ENCODE results near the gene REPIN1.
A peak's percentile ranks its signal among the peaks of the same experiment; 100 is the strongest.

REPIN1 gene

DNA sequence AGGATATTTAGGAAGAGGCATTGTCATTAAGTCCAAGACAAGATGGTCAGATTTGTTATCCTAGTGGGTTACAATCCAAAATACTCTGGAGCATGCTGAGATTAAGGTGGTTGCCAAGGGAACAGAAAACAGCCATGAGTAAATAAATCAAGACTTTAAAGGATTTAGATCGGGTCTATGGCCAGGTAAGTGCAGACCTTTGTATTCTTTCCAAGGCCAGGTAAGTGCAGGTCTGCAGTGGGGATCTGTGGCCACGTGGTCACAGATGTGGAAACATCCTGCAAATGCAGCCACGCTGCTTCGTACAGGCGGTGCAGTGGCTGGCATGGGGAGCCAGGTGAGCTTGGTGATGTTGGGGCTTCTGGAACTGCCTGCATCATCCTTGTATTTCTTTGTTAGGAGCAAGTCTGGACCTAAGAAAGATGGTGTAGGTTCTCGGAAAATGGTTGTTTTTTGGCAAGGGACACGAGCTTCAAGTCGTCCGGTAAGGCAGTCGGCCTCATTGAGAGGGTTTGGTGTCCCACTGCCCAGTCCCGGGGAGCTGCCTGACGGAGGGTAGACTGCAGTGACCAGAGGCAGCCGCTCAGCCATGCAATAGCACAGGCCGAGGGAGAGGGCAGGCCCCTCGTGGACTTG, 32.3 kb downstream of the REPIN1 start:
- no peak for TF ChIP-seq CTCF (IDR thresholded peaks at IDR 0.05; ENCODE audit: control insufficient read depth, insufficient read depth, low read depth, low read length, missing control alignments)
- H3K4me3 ChIP-seq (ENCODE audit: control insufficient read depth, low read depth, low read length), result no peak overlapping the region
- no peak for DNase-seq (ENCODE audit: low read depth)

DNA sequence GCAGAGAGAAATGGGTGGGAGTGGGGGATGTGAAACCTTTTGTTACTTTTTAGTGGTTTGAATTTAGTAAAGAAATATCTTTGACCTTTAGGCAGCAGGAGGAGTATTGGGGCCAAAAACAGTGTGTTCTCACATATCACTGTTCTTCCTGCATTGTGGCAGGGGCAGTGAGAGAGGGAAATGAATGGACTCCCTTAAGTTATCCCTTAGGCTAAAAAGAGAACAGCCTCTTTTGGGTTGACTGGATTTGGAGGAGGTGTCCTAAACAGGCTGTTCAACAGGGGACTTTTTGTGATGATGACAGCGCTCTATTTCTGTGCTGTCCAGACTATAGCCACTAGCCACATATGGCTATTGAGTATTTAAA, 32.8 kb downstream of the REPIN1 start:
- no peak for DNase-seq (ENCODE audit: low read depth)
- no peak overlapping the region for H3K4me3 ChIP-seq (ENCODE audit: control insufficient read depth, low read depth, low read length)
- no peak for TF ChIP-seq CTCF (IDR thresholded peaks at IDR 0.05; ENCODE audit: control insufficient read depth, insufficient read depth, low read depth, low read length, missing control alignments)

GRCh38 chr7:150401861-150402631, 33.4 kb downstream of the REPIN1 start:
- no peak for DNase-seq (ENCODE audit: low read depth)

DNA sequence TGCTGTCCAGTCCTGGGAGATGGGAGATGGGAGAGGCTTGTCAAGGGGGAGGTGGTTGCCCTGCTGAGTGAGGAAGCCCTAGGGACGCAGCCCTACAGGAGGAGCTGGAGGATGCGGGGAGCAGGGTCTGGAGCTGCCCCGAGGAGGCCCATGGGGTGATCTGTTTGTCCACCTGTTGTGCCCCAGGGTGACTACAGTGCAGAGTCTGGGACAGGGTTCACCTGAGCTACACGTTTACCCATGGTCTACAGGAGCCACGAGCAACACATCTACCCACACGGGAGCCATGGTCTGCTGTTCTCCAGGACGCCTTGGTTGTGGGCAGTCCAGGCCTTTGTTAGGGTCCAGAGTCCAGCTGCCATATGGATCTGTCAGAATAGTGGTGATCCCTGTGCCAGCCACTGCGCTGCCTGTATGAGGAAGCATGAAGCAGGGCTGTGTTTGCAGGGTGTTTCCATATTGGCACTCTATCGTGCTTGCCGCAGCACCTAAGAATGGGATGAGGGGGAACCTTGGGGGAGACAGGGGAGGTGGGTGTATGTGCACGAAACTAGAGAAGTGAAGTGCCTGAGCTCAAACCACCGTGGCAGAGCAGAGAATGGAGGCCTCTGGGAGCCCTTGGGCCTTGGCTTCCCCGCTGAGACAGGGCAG, 34.2 kb downstream of the REPIN1 start:
- H3K4me3 ChIP-seq (ENCODE audit: control insufficient read depth, low read depth, low read length), result no peak overlapping the region
- DNase-seq (ENCODE audit: low read depth), result no peak
- no peak for TF ChIP-seq CTCF (IDR thresholded peaks at IDR 0.05; ENCODE audit: control insufficient read depth, insufficient read depth, low read depth, low read length, missing control alignments)

More at GRCh38 chr7:150401861-150402631, 33.4 kb downstream of the REPIN1 start:
- no peak overlapping the region for H3K4me3 ChIP-seq (ENCODE audit: control insufficient read depth, low read depth, low read length)
- TF ChIP-seq CTCF (IDR thresholded peaks at IDR 0.05; ENCODE audit: control insufficient read depth, insufficient read depth, low read depth, low read length, missing control alignments), result no peak

DNA sequence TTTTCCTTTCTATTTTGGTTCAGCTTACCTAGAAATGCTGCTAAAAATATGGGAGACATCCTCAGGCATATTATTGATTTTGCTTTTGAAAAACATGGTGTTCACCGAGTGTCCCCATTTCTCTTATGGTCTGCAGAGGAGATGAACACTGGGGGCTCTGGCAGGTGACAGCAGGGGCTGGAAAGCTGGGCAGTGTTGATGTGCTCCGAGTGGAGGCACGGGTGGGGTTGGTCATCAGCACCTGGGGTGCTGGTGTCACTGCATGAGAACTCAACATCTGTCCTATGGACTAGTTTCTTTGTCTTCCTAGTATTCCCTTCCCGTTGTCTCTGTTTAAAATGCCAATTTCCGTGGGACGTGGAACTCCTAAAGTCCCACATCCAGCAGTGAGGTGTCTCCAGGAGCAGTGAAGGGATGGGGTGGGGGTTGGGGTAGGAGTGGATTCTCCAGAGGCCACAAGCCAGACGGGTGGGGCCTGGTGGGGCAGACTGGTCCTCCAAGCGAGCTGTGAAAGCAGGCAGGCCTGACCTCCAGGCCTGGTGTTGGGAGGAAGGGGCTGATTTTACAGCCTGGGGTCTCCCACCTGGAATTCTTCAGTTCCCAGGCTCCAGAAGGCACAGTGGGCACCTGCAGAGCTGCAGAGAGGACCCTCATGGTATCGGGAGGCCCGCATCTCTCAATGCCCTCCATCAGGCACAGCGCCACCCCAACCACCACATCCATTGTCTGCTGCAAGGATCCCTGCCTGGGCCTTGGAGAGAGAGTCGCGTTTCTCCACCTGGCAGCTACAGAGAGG, 35.0 kb downstream of the REPIN1 start:
- no peak overlapping the region for H3K4me3 ChIP-seq (ENCODE audit: control insufficient read depth, low read depth, low read length)
- no peak for TF ChIP-seq CTCF (IDR thresholded peaks at IDR 0.05; ENCODE audit: control insufficient read depth, insufficient read depth, low read depth, low read length, missing control alignments)
- DNase-seq (ENCODE audit: low read depth), result no peak

DNA sequence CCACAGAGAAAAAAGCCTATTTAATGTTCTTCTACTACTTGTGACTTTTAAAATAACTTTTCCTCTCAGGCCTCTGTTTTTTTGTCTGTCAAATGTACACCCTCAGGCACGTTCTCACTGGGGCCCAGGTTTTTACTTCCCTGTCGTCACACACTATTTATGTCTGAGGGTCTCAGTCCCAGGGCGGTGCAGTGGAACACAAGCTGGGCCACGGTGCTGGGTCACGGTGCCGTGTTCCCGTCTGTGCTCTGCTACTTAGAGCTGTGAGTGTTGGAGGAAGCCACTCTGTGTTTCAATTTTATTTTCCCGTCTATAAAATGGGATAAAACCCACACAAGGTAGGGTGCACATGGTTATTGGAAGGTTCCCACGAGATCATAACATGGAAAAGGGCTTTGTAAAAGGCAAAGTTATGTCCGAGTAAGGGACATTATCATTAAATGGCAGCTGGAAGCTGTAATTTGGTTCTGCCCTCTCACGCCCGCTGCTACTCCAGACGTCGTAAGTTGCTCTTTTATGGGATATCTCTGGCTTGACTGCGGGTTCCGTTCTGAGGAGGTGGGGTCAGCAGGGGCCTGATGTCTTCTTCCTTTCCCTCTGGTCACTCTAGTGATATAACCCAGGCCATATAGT, 35.7 kb downstream of the REPIN1 start:
- H3K4me3 ChIP-seq (ENCODE audit: control insufficient read depth, low read depth, low read length), result peak overlapping the region; percentile 67
- TF ChIP-seq CTCF (IDR thresholded peaks at IDR 0.05; ENCODE audit: control insufficient read depth, insufficient read depth, low read depth, low read length, missing control alignments), result no peak
- no peak for DNase-seq (ENCODE audit: low read depth)
